Endothelial cell of umbilical vein (primary cell): Measurements from ENCODE around the gene LIX1. TPM values are rescaled to one million over a fixed set of nuclear protein-coding genes. Genes with fewer than 3 reads are reported as not detected.

Experiments used
- BruUV-seq: library from RNA; stranded (reverse); fragments of 400-500 nt; replicated peaks from 2 replicates; lab custom pipeline; 2021; lab: Mats Ljungman, UMichigan
- CTCF ChIA-PET: fragments of 300-600, 350-600 bp; sonication (Branson Sonifier 250); formaldehyde crosslinking; loops from one replicate; lab custom pipeline; 2021; ENCODE audit warnings: antibody characterized with exemption, inconsistent platforms; lab: Charles Lee
- POLR2A ChIA-PET: fragments of 300-600, 350-600 bp; sonication (Branson Sonifier 250); formaldehyde crosslinking; loops from one replicate; lab custom pipeline; 2021; ENCODE audit warnings: antibody characterized with exemption, inconsistent platforms; lab: Charles Lee
- DNase-seq: peaks from one replicate; pipeline ENCODE4 v3.0.0-alpha.2; 2011; ENCODE audit warnings: low read depth, low spot score
- FAIRE-seq: peaks from 2 replicates; lab custom pipeline; 2011; peaks lifted over from hg19 to GRCh38; lab: Jason Lieb, UNC
- H2AFZ ChIP-seq: 2 replicates; pipeline ENCODE4 v1.6.0; 2012; ENCODE audit warnings: low read depth, low read length, control low read depth, inconsistent platforms
- H3K27ac ChIP-seq: 2 replicates; pipeline ENCODE4 v1.5.1; 2011; ENCODE audit warnings: low read depth, mild to moderate bottlenecking, control low read depth, low read length, moderate library complexity; ENCODE audit not compliant: insufficient read depth
- H3K27me3 ChIP-seq, 2 experiments: 2 replicates each; pipeline versions ENCODE4 v1.6.0 to v1.6.1; 2011; ENCODE audit warnings: low read length in 2 of 2, mixed read lengths in 1 of 2; ENCODE audit not compliant: control insufficient read depth in 2 of 2, insufficient read depth in 2 of 2
- H3K36me3 ChIP-seq, 2 experiments: 2 replicates in 1 of 2; 3 replicates in 1 of 2; pipeline ENCODE4 v1.5.1; 2011; ENCODE audit warnings: low read length in 2 of 2, mild to moderate bottlenecking in 1 of 2, moderate library complexity in 1 of 2; ENCODE audit not compliant: control insufficient read depth in 2 of 2, insufficient read depth in 2 of 2; ENCODE audit errors: extremely low read depth in 1 of 2
- H3K4me1 ChIP-seq: 3 replicates; pipeline ENCODE4 v1.5.1; 2011; ENCODE audit warnings: mild to moderate bottlenecking, low read length; ENCODE audit not compliant: control insufficient read depth, insufficient read depth; ENCODE audit errors: extremely low read depth
- H3K4me2 ChIP-seq: 2 replicates; pipeline ENCODE4 v1.6.1; 2011; ENCODE audit warnings: low read length, control low read depth, mixed read lengths; ENCODE audit not compliant: insufficient read depth
- H3K4me3 ChIP-seq, 3 experiments: fragments of 200-600 bp in 1 of 3; sonication (generic), shearing (Covaris generic) in 1 of 3; replicated peaks in 1 of 3; 2 replicates each; pipeline ENCODE4 v1.5.1; 2011 to 2016; ENCODE audit warnings: control low read depth in 3 of 3, low read length in 3 of 3, mild to moderate bottlenecking in 2 of 3, inconsistent platforms in 1 of 3, low read depth in 1 of 3, moderate library complexity in 1 of 3; ENCODE audit not compliant: insufficient read depth in 1 of 3
- H3K79me2 ChIP-seq: 2 replicates; pipeline ENCODE4 v1.6.0; 2012; ENCODE audit warnings: low read length, inconsistent platforms; ENCODE audit not compliant: control insufficient read depth, insufficient read depth
- H3K9ac ChIP-seq: replicated peaks from 2 replicates; pipeline ENCODE3; 2011; ENCODE audit warnings: low read length, control low read depth; ENCODE audit not compliant: insufficient read depth; ENCODE audit errors: extremely low read depth
- H3K9me1 ChIP-seq: replicated peaks from 3 replicates; pipeline ENCODE4 v1.6.0; 2011; ENCODE audit warnings: mild to moderate bottlenecking, low read length; ENCODE audit not compliant: control insufficient read depth, insufficient read depth; ENCODE audit errors: extremely low read depth
- H3K9me3 ChIP-seq: replicated peaks from 2 replicates; pipeline ENCODE4 v1.5.1; 2012; ENCODE audit warnings: low read length, inconsistent platforms; ENCODE audit not compliant: control insufficient read depth, insufficient read depth
- H4K20me1 ChIP-seq: replicated peaks from 2 replicates; pipeline ENCODE3; 2011; ENCODE audit warnings: mild to moderate bottlenecking, low read length; ENCODE audit not compliant: control insufficient read depth, insufficient read depth; ENCODE audit errors: extremely low read depth
- EZH2 ChIP-seq: IDR thresholded peaks from 2 replicates; pipeline ENCODE4 v1.6.1; 2012; ENCODE audit warnings: borderline replicate concordance, low read depth, mild to moderate bottlenecking, moderate library complexity, low read length, inconsistent platforms; ENCODE audit not compliant: severe bottlenecking
- GATA2 ChIP-seq: IDR thresholded peaks from 2 replicates; pipeline ENCODE4 v1.7.0; 2011; ENCODE audit warnings: low read depth, mild to moderate bottlenecking, moderate library complexity, mixed read lengths, low read length; ENCODE audit not compliant: insufficient read length, insufficient read depth
- JUN ChIP-seq: IDR thresholded peaks from 2 replicates; pipeline ENCODE4 v1.6.1; 2011; ENCODE audit warnings: borderline replicate concordance, low read depth; ENCODE audit not compliant: insufficient read length, insufficient read depth
- MAX ChIP-seq: IDR thresholded peaks from 2 replicates; pipeline ENCODE4 v1.6.1; 2011; ENCODE audit not compliant: insufficient read depth, insufficient read length
- POLR2A ChIP-seq: IDR thresholded peaks from 2 replicates; pipeline ENCODE4 v1.6.1; 2012; ENCODE audit warnings: low read depth, mild to moderate bottlenecking, control low read depth, low read length
- dilution Hi-C: fragments of 300-500 bp; cut with MboI; formaldehyde crosslinking; loops from one replicate; pipeline ENCODE4 v1.15.0; 2019; ENCODE audit warnings: low sequenced_read_pairs; ENCODE audit not compliant: extremely low pct_ligation_motif_present
- intact Hi-C: fragments of 100-400 bp; cut with micrococcal nuclease; formaldehyde crosslinking; loops from one replicate; pipeline ENCODE4 v1.10.0; 2022
- polyA plus RNA-seq, 4 experiments: library from polyadenylated mRNA; depleted of rRNA in 3 of 4; stranded (reverse) in 3 of 4; unstranded in 1 of 4; fragments of >200 nt; gene quantifications; 2 replicates each; pipeline versions ENCODE4 v1.2.1 to v1.2.3, GENCODE V29; 2011 to 2012; ENCODE audit warnings: missing spikeins in 1 of 4
- total RNA-seq: library from RNA; stranded (reverse); gene quantifications from 2 replicates; pipeline ENCODE4 v1.2.3, GENCODE V29; 2021

Gene LIX1
- total and polyA plus RNA-seq, 2 donors (not counting 3 experiments of a cell fraction or from before 2014, with no cell fraction given), result not detected

- ChIA-PET CTCF (interaction anchor here (1.1 kb wide), 1 partner anchor 73 kb away, joined by 3 read pairs; no protein-coding TSS in a partner anchor), POLR2A (no interaction called here)
- no peak overlapping the region for H3K4me3 ChIP-seq
- BruUV-seq, result no TSS peak
- H3K36me3 ChIP-seq, result no peaks in the 10 kb centered on the region
- H3K9me1 ChIP-seq, result no peaks in the 10 kb centered on the region
- dilution Hi-C loops, result no loop called here
- TF ChIP-seq GATA2 (no peak), POLR2A (no peak), MAX (no peak), JUN (no peak)
- DNase-seq (no peak), FAIRE-seq (no peak)
- no peak overlapping the region for H2AFZ ChIP-seq
- no peak overlapping the region for H3K9ac ChIP-seq
- no peak overlapping the region for H3K4me2 ChIP-seq
- no peaks in the 10 kb centered on the region for H3K79me2 ChIP-seq
- peaks cover 3 to 5% of the 10 kb centered on the region in 2 experiments for H3K27me3 ChIP-seq
- intact Hi-C loops, result no loop called here
- no peaks in the 10 kb centered on the region for H4K20me1 ChIP-seq
- H3K9me3 ChIP-seq, result no peaks in the 10 kb centered on the region
- no peaks in the 10 kb centered on the region for H3K4me1 ChIP-seq
- no peak overlapping the region for H3K27ac ChIP-seq
These were observed 72.2 kb downstream of the LIX1 start for GRCh38 chr5:97070234-97070633.

DNA sequence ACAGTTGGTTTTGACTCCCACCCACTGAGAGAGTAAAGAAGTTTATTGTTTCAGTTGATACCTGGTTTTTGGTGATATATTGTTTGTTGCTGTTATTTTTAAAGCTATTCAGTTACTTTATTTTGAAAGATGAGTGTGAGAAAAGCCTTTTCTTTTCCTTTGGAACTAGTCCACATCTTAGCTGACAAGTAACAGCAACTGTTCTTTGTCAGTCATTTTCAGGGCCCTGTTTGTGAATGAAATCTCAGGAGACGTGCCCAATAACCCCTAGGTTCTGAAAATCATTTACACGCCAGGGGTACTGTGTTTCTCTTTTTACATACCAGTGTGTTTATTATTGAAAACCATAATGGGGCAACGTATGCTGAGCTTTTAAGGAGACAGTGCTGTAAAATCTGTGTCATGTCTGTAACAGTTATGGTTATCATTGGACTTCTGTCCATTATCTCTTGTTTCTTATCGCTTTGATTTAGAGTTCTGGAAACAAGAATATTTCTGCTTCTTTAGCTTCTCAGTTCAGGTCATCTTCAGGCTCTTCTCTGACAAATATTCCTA is 75.0 kb downstream of the LIX1 start:
- H3K4me2 ChIP-seq, result no peak overlapping the region
- dilution Hi-C loops, result no loop called here
- POLR2A ChIA-PET, result no interaction called here
- DNase-seq, result no peak
- no peak overlapping the region for H3K27ac ChIP-seq
- H2AFZ ChIP-seq, result no peak overlapping the region
- no peaks in the 10 kb centered on the region for H3K4me1 ChIP-seq
- no TSS peak for BruUV-seq
- H3K36me3 ChIP-seq, result no peaks in the 10 kb centered on the region
- no peaks in the 10 kb centered on the region for H4K20me1 ChIP-seq
- H3K27me3 ChIP-seq, result peaks cover 3 to 5% of the 10 kb centered on the region in 2 experiments
- no peaks in the 10 kb centered on the region for H3K9me1 ChIP-seq
- no peak overlapping the region for H3K9ac ChIP-seq
- H3K79me2 ChIP-seq, result no peaks in the 10 kb centered on the region
- intact Hi-C loops, result no loop called here
- CTCF ChIA-PET, result interaction anchor here (0.8 to 1.2 kb wide), 5 partner anchors 17 to 75 kb away, joined by 3 to 4 read pairs (median 3); partner anchors contain the start of gene LIX1
- no peak for TF ChIP-seq EZH2
- no peak overlapping the region for H3K4me3 ChIP-seq
- no peaks in the 10 kb centered on the region for H3K9me3 ChIP-seq
- no peak for FAIRE-seq
